Stimulated activated naive CD8-positive, alpha-beta T cell treated with anti-CD3 and anti-CD28 coated beads, Interleukin-15, Interleukin-2, amounts not matched to agents 100 U/mL and 50 U/mL, for 24 hours (primary cell): ENCODE results near the gene CAPN9.

ENCODE experiments used
- ATAC-seq: fragments of 150-1000 bp; cut with Tn5 transposase; one replicate; pipeline ENCODE4 v1.10.0; 2021
- DNase-seq: peaks from one replicate; pipeline ENCODE4 v3.0.0; 2021

CAPN9 gene

GRCh38 chr1:230851291-230851691, 104.1 kb downstream of the CAPN9 start:
- no peak for DNase-seq
- no peak for ATAC-seq
